Activated naive CD8-positive, alpha-beta T cell (primary cell): ENCODE data around the gene LAMB4.

Source experiments
- H3K27ac Mint-ChIP-seq: one replicate; pipeline ENCODE4 v1.8.0; 2021; ENCODE audit warnings: mixed read lengths
- H3K27me3 Mint-ChIP-seq: one replicate; pipeline ENCODE4 v1.8.0; 2021; ENCODE audit warnings: mixed read lengths
- H3K36me3 Mint-ChIP-seq: one replicate; pipeline ENCODE4 v1.8.0; 2021; ENCODE audit warnings: mixed read lengths
- H3K4me1 Mint-ChIP-seq: one replicate; pipeline ENCODE4 v1.8.0; 2021; ENCODE audit warnings: low read depth, mixed read lengths
- H3K4me3 Mint-ChIP-seq: one replicate; pipeline ENCODE4 v1.8.0; 2021; ENCODE audit warnings: mild to moderate bottlenecking, mixed read lengths
- H3K9me3 Mint-ChIP-seq: one replicate; pipeline ENCODE4 v1.8.0; 2021; ENCODE audit warnings: low read depth, mixed read lengths

LAMB4 gene

DNA sequence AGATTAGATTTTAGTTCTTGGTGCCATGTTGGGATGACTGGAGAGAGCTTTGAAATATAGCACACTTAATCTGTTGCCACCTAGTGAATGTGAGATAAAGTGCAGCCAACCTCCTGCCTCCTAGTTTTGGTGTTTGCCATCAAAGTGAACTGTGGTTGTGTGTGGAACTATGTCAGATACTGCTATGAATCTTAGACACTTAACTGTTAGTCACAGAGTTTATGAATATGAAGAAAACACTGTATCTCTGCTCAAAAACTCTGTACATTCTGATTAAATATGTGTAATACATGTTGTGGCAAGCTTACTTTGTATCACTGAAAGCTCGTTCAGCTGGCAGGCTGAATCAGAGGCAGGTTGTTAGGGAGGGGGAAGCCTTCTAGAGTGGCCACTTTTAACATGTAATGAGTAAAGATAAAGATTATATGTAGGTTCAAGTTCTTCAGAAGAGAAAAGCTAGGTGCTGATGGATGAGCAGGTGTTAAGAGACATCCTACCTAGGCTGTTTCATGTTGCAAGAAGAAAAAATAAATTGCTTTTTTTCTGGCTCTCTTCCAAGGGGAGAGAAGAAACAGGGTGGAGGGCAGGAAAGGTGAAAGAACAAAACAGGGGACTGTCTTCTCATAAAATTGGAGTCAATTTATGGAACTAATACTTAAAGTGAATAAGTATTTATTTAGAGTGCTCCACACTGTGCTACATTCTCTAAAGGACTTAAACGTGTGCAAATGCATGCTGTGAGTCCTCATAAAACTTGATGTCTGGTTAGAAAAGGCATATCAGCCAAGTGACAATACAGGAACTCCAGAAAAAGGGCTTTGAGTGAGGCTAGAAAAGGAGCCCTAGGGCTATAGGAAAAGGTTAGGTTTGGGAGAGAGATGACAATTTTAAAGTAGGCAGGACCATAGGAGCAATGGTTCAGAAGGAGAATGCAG, 113.1 kb downstream of the LAMB4 start:
- no peaks in the 10 kb centered on the region for H3K9me3 Mint-ChIP-seq
- H3K27ac Mint-ChIP-seq = no peak overlapping the region

GRCh38 chr7:108015740-108016139, 114.4 kb downstream of the LAMB4 start:
- Mint-ChIP-seq H3K9me3 (no peaks in the 10 kb centered on the region), H3K4me1 (no peaks in the 10 kb centered on the region), H3K36me3 (no peaks in the 10 kb centered on the region), H3K27ac (no peak overlapping the region), H3K27me3 (peaks cover 4% of the 10 kb centered on the region), H3K4me3 (no peak overlapping the region)

More for the DNA sequence above, 113.1 kb downstream of the LAMB4 start:
- Mint-ChIP-seq H3K36me3 (no peaks in the 10 kb centered on the region), H3K27me3 (peaks cover 6% of the 10 kb centered on the region), H3K4me3 (no peak overlapping the region), H3K4me1 (no peaks in the 10 kb centered on the region)

GRCh38 chr7:108014747-108015682, 115.1 kb downstream of the LAMB4 start:
- peaks cover 7% of the 10 kb centered on the region for H3K27me3 Mint-ChIP-seq
- H3K9me3 Mint-ChIP-seq = no peaks in the 10 kb centered on the region
- H3K4me3 Mint-ChIP-seq = no peak overlapping the region
- H3K4me1 Mint-ChIP-seq = no peaks in the 10 kb centered on the region
- H3K36me3 Mint-ChIP-seq = no peaks in the 10 kb centered on the region
- H3K27ac Mint-ChIP-seq = no peak overlapping the region

DNA sequence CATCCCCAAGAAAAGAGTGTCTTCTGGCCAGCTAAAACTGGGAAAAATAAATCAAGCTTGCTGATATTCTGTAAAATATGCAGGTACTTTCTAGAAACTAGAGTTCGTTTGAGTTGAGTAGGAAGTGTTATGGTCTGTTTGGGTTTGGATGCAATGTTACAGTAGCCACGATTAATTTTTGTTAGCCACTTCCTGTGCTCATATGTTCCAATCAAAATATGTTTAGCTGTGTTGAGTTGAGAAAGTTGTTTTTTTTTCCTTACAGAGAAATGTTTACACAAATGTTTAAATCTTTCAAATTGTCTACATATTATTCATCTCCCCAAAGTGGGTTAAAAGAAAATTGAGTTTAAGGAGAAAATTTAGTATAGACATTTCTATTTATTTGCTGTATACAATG, 115.9 kb downstream of the LAMB4 start:
- no peaks in the 10 kb centered on the region for H3K9me3 Mint-ChIP-seq
- H3K36me3 Mint-ChIP-seq = no peaks in the 10 kb centered on the region
- H3K27ac Mint-ChIP-seq = no peak overlapping the region

DNA sequence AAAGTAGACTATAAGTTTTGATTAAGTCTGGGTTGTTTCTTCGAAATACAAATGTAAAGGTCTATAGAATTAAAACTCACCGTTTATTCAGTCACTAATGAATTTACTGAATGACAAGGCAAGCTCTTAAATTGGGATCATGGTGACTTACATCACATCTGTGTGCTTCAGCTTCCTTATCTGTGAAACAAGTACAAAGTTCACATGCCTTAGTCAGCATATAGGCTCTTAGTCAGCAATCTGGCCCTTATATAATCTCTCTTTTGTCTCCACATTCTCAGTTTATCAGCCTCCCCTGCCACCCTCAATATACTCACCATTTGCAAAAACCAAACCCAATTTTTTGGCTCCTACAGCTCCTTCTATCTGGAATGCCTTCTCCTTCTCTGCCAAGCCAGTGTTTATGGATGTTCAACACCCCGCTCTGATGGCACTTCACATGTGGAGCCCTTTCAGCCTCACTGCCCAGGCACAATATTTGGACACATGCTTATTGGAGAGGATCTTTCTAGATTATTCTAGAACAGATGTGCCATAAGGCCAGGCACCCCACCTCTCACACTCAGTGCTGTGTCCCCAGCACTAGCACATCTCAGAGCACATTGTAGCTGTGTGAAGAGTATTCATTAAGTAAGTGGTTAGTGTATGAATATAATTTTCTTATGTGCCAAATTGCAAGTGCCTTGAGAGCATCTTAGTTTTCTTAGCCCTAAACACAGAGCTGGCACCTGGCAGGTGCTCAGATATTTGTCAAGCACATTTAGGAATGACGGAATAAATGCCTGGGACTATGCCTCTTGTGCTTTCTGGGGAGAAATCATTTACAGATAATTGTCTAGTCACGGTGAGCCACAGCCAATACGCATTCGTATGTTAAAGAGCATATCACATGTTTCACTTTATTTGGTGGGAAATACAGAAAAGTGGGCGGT, 117.4 kb downstream of the LAMB4 start:
- no peaks in the 10 kb centered on the region for H3K36me3 Mint-ChIP-seq
- no peak overlapping the region for H3K4me3 Mint-ChIP-seq
- H3K9me3 Mint-ChIP-seq = no peaks in the 10 kb centered on the region
- H3K27me3 Mint-ChIP-seq = peaks cover 7% of the 10 kb centered on the region
- no peak overlapping the region for H3K27ac Mint-ChIP-seq
- H3K4me1 Mint-ChIP-seq = no peaks in the 10 kb centered on the region

More for the DNA sequence above, 115.9 kb downstream of the LAMB4 start:
- Mint-ChIP-seq H3K27me3 (peaks cover 4% of the 10 kb centered on the region), H3K4me3 (no peak overlapping the region), H3K4me1 (no peaks in the 10 kb centered on the region)

DNA sequence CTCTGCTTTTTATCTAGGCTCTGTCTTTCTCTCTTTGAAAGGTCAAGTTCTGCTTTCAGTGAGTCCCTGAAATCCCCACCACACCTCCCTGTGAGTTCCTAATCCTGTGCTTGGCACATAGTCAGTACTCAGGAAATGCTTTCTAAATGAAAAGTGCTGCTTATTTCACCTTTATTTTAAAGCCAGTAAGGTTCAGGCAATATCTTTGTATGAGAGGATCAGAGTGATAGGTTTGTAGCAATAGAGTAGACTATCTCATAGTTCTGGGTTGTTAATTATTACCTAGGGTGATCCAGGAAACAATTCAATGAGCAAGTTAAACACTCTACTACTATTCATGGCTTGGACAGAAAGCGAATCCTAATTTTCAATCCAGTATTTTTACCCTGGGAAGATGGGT, 119.8 kb downstream of the LAMB4 start:
- no peak overlapping the region for H3K4me3 Mint-ChIP-seq
- H3K27me3 Mint-ChIP-seq = peaks cover 16% of the 10 kb centered on the region
- no peaks in the 10 kb centered on the region for H3K9me3 Mint-ChIP-seq
- no peak overlapping the region for H3K27ac Mint-ChIP-seq
- H3K36me3 Mint-ChIP-seq = no peaks in the 10 kb centered on the region
- no peaks in the 10 kb centered on the region for H3K4me1 Mint-ChIP-seq

- Mint-ChIP-seq H3K4me1 (peaks cover 3% of the 10 kb centered on the region), H3K36me3 (no peaks in the 10 kb centered on the region), H3K9me3 (no peaks in the 10 kb centered on the region), H3K27me3 (peaks cover 21% of the 10 kb centered on the region), H3K4me3 (no peak overlapping the region), H3K27ac (no peak overlapping the region)
These were observed 120.3 kb downstream of the LAMB4 start for GRCh38 chr7:108009873-108010272.

- H3K27ac Mint-ChIP-seq = no peak overlapping the region
- H3K4me1 Mint-ChIP-seq = peaks cover 8% of the 10 kb centered on the region
- no peaks in the 10 kb centered on the region for H3K9me3 Mint-ChIP-seq
- H3K4me3 Mint-ChIP-seq = no peak overlapping the region
- H3K36me3 Mint-ChIP-seq = no peaks in the 10 kb centered on the region
- H3K27me3 Mint-ChIP-seq = peaks cover 30% of the 10 kb centered on the region
These were observed 121.3 kb downstream of the LAMB4 start for GRCh38 chr7:108008827-108009226.

DNA sequence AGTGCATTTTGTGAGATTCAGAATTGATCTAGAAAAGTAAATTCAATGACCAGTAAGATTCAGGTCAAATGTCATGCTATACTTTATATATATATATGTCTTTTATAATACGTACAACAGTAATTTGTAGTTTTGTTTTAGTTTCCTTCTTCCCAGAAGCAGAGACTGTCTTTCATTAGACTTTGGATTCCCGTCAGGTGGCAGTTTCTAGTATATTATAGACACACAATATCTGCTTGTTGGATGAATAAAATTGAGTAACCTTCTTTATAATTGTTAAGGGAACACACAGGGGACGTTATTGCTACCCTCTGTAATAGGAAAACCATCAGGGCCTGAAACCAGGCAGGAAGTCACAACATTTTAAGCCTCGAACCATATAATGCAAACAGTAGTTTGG, 121.9 kb downstream of the LAMB4 start:
- Mint-ChIP-seq H3K4me1 (peaks cover 13% of the 10 kb centered on the region), H3K9me3 (no peaks in the 10 kb centered on the region), H3K36me3 (no peaks in the 10 kb centered on the region), H3K4me3 (no peak overlapping the region), H3K27ac (no peak overlapping the region), H3K27me3 (peaks cover 35% of the 10 kb centered on the region)

- peaks cover 35% of the 10 kb centered on the region for H3K27me3 Mint-ChIP-seq
- no peak overlapping the region for H3K27ac Mint-ChIP-seq
- H3K4me3 Mint-ChIP-seq = no peak overlapping the region
- H3K36me3 Mint-ChIP-seq = no peaks in the 10 kb centered on the region
- H3K9me3 Mint-ChIP-seq = no peaks in the 10 kb centered on the region
- peaks cover 14% of the 10 kb centered on the region for H3K4me1 Mint-ChIP-seq
These were observed 122.4 kb downstream of the LAMB4 start for GRCh38 chr7:108007762-108008161.

DNA sequence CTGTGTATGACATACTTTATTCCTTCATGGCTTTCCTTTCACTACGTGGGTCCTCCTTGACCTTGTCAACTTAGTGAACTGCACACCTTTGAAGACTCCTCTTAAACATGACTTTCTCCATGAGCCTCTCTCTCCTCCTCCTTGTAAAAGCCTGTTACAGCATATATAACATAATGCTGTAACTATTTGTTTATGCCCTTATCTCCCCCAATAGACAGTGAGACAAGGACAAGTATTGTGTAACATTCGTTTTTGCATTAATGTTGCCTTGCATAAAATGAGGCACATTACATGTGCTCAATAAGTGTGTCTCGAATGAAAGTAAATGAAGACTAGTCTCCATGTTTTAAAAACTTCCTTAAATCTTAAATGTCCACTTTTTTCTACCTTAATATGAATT, 122.9 kb downstream of the LAMB4 start:
- no peak overlapping the region for H3K4me3 Mint-ChIP-seq
- H3K4me1 Mint-ChIP-seq = peaks cover 17% of the 10 kb centered on the region
- no peaks in the 10 kb centered on the region for H3K9me3 Mint-ChIP-seq
- H3K27ac Mint-ChIP-seq = no peak overlapping the region
- no peaks in the 10 kb centered on the region for H3K36me3 Mint-ChIP-seq
- H3K27me3 Mint-ChIP-seq = peaks cover 35% of the 10 kb centered on the region

DNA sequence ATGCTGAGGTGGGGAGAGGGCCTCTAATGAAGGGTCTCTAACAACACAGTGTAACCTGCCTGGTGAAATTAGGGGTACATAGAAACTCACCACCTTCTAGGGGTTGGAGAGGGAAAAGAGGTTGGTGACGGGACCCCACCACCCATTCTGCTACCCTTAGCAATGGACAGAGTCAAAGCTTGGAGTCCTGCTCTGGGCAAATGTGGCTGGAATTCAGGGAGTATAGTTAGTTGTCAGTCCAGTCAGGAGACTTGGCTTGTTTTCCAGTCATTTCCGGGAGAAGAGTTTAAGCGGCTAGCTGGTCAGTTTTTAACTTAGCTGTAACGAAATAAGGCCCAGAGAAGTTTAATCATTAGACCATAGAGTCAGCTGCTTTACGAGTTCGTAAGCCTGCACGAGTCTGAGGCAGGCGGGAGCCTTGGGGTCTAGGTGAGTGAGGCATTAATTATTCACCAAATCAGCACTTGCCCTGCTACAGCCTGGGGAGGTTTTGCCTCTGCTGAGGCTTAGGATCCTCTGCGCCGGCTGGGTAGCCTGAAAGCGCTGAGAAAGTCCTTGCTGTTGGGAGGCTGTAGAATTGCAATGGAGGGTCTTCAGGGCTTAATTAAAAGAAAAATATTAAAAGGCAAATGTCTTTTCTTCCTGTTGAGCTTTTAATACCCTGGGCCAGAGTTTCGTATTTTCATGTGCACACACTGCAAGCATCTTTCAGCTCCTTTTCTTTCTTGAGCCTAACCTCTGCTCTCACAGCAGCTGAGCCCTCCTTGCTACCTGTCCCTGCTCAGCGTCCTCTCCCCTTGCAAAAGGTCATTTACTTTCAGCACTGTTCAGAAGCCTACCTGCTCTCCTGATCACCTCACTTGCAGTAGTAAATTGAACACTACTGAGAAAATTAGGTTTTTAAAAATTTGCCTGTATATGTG, 125.7 kb downstream of the LAMB4 start:
- peak overlapping the region; percentile 71 for H3K4me3 Mint-ChIP-seq
- peaks cover 38% of the 10 kb centered on the region for H3K27me3 Mint-ChIP-seq
- H3K36me3 Mint-ChIP-seq = no peaks in the 10 kb centered on the region
- H3K27ac Mint-ChIP-seq = no peak overlapping the region
- H3K4me1 Mint-ChIP-seq = peaks cover 22% of the 10 kb centered on the region
- H3K9me3 Mint-ChIP-seq = no peaks in the 10 kb centered on the region

GRCh38 chr7:108003599-108003935, 126.6 kb downstream of the LAMB4 start:
- no peaks in the 10 kb centered on the region for H3K36me3 Mint-ChIP-seq

More at GRCh38 chr7:108003599-108003935, 126.6 kb downstream of the LAMB4 start:
- H3K4me3 Mint-ChIP-seq = peak overlapping the region; percentile 71
- H3K27ac Mint-ChIP-seq = no peak overlapping the region
- peaks cover 35% of the 10 kb centered on the region for H3K27me3 Mint-ChIP-seq
- peaks cover 22% of the 10 kb centered on the region for H3K4me1 Mint-ChIP-seq
- H3K9me3 Mint-ChIP-seq = no peaks in the 10 kb centered on the region
